T-helper 1 cell treated with Interleukin-12 subunit alpha and Interleukin-12 subunit beta and Interleukin-4 antibody, amounts not matched to agents 30 ng/mL and 1 ng/mL, for 36 hours (primary cell): ENCODE results near the gene MED13L. TPM values are rescaled to one million over a fixed set of nuclear protein-coding genes. Genes with fewer than 3 reads are reported as not detected.
"Not testable (repeated sequence)": the region's sequence is repeated elsewhere in the genome, so short reads cannot be mapped to it uniquely, and the experiment has no call there.

Experiments used
- intact Hi-C: fragments of 100-400 bp; cut with micrococcal nuclease; formaldehyde crosslinking; loops from one replicate; pipeline ENCODE4 v1.15.1; 2024
- total RNA-seq: library from RNA; stranded (reverse); gene quantifications from 2 replicates; pipeline ENCODE4 v1.2.3, GENCODE V29; 2022

Gene MED13L
- total RNA-seq, 1 donor from 2014 or later: 92.7 TPM

DNA sequence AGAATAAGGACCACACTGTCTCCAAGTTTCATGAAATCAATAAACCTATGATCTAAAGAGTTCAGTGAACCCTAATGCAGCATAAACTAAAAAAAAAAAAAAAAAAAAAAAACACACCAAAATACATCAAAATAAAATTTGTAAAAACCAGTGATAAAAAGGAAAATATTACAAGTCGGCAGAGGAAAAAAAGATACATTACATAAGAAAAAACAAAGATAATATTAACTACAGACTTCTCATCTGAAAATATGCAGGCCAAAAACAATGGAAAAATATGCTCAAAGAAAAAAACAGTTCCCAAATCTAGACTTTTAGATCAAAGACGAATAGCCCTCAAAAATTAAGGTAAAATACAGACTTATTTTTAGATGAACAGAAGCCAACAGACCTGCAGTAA, 27.6 kb downstream of the MED13L start:
- intact Hi-C loops: no loop called here

DNA sequence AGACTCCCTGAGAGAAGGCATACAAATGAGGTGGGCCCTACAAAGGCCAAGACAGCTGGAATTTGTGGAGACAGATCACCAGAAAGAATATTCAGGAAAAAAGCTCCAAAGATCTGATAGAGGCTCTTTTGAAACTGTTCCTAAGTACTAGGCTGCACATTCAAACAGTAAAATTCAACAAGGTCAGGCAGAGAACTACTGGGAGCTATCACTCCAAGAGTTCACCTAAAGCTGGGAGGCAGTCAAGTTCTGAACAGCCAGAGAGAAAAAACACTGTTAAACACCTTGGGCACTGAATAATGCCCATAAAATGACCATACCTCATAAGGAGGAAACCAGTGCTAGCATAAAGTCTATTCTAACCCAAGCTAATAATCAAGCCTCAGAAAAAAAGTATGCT, 28.6 kb downstream of the MED13L start:
- intact Hi-C loops: no loop called here

DNA sequence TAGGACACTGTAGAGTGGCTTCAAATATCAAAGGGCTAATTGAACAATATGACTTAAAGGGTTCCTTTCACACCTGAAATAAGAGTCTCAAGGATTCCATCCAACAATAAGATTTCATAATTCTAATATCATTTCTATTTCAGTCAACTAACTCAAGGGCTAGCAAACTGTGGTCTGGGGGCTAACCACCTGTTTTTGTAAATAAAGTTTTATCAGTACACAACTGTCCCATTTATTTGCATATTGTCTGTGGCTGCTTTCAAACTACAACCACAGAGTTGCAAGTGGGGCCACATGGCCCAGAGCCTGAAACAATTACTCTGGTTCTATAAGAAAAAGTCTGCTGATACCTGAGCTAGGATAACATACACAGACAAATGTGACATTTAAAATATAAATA, 29.1 kb downstream of the MED13L start:
- intact Hi-C loops: no loop called here

DNA sequence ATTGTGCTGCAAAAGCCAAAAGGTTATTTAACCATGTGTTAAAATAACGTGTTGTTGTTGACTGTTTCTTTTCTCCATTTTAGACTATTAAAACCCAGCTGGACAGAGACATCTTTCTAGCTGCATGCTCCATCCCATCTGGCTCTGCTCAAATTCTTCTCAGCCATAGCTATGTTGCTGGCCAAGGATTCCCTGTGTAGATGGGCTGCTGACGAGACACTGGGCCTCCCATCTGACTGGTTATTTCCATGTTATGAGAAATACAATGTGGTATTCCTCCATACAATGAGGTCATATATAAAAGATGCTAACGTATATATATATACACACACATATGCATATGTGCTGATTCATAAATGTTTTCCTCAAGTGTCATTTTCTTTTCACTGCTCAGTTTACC, 30.1 kb downstream of the MED13L start:
- intact Hi-C loops: no loop called here

DNA sequence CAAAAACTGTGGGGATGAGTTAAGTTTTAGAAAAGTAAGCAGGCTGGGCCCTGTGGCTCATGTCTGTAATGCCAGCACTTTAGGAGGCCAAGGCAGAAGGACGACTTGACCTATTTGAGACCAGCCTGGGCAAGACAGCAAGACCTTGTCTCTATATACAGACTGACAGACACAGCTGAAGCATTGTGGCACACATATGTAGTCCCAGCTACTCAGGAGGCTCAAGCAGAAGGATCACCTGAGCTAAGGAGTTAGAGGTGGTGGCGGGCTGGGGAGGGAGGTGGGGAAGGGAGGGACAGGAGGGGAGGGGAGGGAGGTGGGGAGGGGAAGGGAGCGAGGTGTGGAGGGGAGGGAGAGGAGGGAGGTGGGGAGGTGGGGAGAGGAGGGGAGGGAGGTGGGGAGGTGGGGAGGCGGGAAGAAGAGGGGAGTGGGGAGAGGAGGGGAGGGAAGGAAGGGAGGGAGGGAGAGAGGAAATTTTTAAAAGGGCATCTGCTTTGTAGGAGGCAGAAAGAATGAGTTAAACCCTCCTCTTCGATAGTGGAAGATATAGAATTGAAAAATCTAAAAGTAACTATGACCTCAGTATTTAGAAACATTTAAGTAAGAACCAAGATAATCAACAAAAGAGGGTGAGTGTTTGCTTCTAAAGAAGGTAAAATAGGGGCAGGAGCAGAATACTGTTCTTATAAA, 30.9 kb downstream of the MED13L start:
- intact Hi-C loops: no loop called here

DNA sequence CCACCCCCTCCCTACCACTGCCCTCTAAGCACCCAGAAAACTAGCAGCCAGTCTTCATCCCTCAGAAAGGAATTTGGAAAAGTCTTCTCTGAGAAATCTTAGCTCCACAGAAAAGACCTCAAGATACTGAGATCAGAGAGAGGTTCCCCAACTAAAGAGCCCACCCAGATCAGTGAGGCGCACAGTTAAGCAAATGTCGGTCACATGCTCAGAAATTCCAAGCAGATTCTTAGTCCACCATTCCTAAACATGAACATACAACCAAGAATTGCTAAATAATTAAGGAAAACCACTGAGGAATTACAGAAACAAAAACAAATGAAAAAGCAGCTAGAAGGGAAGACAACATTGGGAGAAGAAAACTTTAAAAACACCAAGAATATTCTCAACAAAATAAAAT, 32.3 kb downstream of the MED13L start:
- intact Hi-C loops: loop anchor here (2.0 kb wide), 1 partner anchor 32 kb away; the partner anchor contains the start of gene MED13L

DNA sequence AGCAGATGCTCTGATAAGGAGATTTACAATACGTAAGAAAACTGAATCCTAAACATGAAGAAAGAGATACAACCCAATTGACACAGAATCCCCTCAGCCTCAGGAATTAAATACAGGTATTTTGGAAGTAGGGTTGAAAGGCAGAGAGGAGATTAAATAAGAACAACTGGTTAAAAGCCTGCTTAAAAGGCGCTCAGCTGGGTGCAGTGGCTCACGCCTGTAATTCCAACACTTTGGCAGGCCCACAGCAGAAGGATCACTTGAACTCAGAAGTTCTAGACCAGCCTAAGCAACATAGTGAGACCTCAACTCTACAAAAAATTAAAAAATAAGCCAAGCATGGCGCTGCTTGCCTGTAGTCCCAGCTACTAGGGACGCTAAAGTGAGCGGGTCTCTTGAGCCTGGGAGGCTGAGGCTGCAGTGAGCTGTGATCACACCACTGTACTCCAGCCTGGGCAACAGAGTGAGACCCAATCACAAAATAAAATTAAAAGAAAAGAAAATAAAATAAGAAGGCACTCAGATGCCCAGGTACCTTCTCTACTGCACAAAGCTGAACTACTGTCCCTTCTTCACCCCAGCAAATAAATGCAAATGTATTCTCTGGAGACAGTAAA, 32.9 kb downstream of the MED13L start:
- intact Hi-C loops: loop anchor here (2.0 kb wide), 1 partner anchor 32 kb away; the partner anchor contains the start of gene MED13L

DNA sequence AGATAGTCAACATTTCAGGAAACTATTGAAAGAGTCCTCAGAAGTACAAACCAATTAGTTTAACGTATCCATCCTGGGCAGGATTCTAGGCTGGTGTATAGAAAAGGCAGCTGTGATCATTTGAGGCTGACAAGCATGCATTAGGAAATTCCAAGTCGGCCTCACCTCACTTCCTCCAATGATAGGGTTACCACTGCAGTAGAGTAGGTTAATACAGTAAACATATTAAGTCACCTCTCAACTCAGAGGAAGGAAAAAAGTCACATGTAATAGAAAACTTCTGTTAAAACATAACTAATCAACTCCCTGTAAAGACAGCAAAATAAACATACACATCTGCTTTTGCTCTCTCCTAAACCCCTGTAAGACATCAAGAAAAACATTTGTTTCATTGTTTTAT, 33.5 kb downstream of the MED13L start:
- intact Hi-C loops: loop anchor here (2.0 kb wide), 1 partner anchor 33 kb away; the partner anchor contains the start of gene MED13L

DNA sequence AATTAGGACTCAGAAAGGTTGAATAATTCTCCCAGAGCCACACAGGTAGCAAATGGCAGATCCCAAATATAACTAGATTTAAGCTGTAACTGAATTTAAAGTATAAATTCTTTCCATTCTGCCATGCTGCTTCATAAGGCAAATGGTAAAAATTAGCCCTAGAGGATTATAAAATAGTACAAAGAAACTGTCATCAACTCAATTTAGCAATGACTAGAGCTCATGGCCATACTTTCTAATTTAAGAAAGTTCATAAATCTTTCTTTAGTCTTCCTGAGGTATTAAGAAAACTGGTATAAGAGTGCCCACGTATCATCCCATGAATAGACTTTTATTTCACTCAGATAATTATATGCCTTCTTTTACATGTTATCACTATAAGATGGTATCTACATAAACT, 34.8 kb downstream of the MED13L start:
- intact Hi-C loops: no loop called here

DNA sequence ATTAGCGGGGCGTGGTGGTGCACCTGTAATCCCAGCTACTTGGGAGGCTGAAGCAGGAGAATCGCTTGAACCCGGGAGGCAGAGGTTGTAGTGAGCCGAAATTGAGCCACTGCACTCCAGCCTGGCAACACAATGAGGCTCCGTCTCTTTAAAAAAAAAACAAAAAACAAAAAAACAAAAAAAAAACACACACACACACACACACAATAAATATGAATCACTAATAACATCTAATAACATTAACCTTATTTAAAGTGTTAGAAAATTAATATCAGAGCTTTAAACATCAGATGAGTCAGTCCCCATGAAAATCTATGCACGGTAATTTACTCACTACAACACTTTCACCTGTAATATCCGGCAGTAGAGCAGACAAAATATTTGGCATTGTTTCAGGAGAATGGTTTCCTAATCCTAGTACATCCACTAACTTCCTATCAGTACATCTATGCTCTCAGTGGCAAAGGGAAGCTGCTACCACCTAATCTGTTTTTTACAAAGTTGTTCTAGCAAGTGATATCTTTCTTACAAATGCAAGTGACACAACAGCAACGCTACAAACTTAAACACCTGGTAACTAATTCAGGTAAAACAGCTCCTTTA, 36.2 kb downstream of the MED13L start:
- intact Hi-C loops: no loop called here

DNA sequence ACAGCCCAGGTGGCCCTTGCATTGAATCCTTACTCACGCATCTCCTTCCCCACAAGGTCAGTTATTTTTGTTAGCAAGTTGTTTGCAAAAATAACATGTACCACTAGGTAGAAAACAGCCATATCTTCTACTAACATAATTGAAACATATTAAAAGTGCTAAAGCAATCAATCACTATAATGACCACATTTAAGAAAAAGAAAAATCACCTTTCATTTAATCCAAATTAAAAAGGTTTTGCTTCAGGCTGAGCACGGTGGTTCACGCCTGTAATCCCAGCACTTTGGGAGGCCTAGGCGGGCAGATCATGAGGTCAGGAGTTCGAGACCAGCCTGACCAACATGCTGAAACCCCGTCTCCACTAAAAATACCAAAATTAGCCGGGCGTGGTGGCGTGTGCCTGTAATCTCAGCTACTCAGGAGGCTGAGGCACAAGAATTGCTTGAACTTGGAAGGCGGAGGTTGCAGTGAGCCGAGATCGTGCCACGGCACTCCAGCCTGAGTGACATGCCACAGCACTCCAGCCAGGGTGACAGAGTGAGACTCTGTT, 38.8 kb downstream of the MED13L start:
- intact Hi-C loops: not testable (repeated sequence)

DNA sequence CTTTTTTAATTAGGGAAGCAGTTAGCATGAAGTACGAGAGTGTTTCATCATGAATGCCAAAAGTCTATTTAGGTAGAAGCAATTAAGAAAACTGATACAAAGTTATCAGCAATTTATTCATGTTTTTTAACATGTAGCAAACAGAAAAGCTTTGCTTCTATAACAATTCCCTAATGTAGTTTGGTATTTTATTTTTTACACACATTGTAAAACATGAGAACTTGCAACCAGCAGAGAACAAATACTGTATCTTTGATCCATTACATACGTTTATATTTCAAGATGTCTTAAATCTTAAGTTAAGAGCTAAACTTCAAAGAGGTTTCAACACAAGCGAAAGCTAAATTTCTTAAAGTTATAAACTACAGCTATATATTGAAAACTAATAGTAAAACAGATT, 39.3 kb downstream of the MED13L start:
- intact Hi-C loops: no loop called here

DNA sequence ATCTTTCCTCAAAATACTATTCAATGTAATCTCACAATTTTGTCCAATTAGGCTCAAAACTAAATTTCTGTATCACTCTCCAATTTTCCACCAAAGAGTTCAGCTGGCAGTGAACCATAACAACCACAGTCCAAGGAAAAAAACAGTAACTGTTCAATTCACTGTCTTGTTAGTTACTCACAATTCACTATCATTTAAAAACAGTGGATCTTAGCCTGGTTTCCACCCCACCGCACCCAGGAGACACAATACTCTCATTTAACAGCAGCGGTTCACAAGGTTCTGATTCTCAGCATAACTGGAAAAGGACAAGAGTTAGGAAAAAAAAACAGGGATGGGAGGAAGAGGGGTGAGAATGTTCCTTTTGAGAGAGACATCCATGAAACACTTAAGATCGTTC, 40.5 kb downstream of the MED13L start:
- intact Hi-C loops: loop anchor here (1.0 to 2.0 kb wide), 6 partner anchors 42 to 239 kb away; no protein-coding TSS in a partner anchor

DNA sequence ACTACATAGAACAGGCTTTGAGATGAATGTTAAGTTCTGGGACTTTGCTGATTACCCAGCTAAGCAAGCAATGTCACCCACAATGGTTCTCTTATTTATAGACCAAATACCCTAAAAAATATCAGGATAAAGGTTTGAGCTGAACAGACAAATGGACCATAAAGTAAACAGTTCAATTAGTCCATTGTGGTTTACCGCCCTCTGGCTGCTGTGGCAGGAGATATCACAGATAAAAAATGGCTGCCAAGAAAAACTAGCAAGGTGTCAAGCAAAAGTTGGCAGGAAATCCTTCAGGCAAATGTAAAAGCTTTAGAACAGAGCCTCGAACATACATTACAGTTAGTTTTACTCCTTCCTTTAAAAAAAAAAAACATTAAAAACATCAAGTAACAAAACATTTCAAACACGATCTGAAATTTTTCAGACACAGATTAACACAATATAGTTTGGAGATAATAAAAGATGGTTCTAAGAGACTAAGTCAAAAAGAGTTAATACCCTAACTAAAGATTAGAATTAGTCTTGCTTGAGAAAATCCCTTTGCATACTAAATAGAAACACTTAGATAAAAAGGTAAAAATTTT, 41.3 kb downstream of the MED13L start:
- intact Hi-C loops: loop anchor here (1.0 to 2.0 kb wide), 6 partner anchors 41 to 238 kb away; no protein-coding TSS in a partner anchor

DNA sequence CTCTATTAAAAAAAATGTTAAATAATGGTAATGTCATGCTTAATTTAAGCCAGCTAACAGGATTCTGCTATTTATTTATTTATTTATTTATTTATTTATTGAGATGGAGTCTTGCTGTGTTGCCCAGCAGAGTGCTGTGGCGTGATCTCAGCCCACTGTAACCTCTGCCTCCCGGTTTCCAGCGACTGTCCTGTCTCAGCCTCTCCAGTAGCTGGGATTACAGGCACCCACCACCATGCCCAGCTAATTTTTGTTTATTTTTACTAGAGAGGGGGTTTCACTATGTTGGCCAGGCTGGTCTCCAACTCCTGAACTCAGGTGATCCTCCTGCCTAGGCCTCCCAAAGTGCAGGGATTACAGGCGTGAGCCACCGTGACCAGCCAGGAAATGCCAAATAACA, 43.3 kb downstream of the MED13L start:
- intact Hi-C loops: not testable (repeated sequence)

DNA sequence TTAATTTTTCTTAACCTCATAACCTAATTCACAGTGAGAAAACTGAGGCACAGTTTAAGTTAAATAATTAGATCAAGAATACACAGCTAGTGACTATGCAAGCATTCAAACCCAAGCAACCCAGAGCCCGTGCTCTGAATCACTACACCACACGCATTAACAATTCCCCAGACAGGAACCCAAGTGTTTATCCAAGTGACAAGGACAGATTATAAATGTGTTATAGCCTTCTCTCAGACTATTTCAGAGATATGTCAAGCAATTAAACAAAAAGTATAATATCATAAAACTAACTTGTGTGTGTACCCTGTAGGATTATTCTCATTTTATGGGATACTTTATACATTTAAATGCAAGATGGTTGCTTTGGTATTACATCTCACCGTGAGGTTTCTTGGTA, 43.8 kb downstream of the MED13L start:
- intact Hi-C loops: loop anchor here (2.0 kb wide), 1 partner anchor 33 kb away; no protein-coding TSS in a partner anchor

DNA sequence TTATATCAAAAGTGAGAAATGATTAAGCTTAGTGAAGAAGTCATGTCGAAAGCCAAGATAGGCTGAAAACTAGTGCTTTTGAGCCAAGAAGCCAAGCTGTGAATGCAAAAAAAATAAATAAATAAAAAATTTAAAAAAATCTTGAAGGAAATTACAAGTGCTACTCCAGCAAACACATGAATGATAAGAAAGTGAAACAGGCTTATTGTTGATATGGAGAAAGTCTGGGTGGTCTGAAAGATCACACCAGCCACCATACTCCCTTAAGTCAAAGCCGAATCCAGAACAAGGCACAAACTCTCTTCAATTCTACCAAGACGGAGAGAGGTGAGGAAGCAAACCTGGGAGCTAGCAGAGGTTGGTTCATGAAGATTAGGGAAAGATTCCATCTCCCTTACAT, 49.7 kb downstream of the MED13L start:
- intact Hi-C loops: no loop called here

DNA sequence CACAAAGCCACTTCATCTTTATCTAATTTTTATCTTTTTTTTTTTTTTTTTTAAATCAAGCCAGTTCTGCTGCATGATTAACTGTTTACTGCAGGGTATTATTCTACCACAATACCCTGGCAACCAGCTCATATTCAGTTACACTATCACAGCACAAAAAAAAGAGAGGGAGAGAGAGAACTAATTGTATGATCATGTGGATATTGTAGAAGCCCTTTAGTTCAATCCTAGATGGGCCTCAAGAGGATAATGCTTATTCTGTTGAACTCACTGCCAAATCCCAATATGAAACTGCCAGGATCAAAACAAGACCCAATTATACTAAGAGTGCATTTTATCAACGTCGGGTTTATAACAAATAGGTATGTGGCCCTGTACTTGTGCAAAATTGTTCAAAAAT, 51.5 kb downstream of the MED13L start:
- intact Hi-C loops: no loop called here

DNA sequence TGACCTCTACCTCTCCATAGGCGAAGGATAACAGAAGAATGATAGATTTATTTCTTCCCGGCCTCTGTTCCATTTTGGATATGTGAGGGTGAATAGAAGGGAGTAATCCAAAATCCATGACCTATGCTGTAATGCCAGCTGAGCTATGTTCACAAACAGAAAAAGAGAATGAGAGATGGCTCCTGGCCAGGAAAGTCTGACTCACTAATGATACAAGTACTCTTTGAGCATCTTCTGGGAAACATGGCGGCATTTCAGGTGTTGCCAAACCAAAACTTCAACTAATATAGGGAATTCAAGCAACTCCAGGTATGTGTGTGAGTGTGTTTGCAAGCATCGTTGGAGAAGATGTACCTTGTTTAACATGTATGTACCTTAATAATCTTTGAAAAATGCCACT, 55.1 kb downstream of the MED13L start:
- intact Hi-C loops: no loop called here

DNA sequence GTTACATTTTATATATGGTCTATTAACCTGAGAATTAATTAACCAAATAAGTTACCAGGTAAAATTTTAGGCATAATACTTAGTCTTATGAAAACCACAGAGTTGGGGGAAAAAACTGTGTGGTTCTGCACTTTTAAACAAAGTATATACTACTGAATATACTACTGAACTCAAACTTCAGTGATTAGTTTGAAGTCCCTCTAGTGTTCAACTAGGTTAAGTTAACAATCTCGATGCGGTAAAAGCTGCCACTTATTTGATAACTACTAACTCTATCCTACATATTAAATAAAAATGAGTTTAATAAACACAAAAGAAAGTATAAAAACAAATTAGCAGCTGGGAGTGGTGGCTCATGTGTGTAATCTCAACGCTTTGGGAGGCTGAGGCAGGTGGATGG, 56.7 kb downstream of the MED13L start:
- intact Hi-C loops: no loop called here

DNA sequence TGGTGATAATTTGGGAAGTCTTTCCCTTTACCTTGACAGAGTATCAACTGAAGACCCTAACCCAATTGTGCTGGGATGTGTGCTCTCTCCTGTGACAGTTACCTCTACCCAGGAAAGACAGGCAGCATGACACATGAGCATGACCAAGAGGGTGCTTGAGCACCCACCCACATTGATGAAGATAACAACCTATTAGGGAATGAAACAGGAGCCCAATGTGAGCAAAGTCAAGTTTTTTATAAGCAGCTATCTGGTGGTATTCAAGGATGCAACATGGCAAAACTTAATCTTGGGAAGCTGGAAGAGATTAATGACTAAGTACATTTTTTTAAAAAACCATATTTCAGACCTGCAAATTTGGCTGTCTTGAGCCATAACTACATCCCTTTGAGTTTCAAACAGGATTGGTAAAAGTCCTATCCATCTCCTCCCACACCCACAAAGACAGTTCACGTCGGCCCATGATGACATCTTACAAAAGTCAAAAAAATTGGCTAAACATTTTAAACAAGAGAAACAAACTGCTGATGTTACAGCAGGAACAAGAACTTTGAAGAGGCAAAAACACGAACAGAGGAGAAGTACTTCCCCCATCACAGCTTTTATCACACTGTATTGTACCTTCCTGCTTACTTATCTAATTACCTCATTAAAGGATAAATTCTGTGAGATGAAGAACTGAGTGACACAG, 60.3 kb downstream of the MED13L start:
- intact Hi-C loops: no loop called here
